Camera-type eye (tissue), 1 donor: ENCODE measurements around the gene CA4. TPM values are rescaled to one million over a fixed set of nuclear protein-coding genes. Genes with fewer than 3 reads are reported as not detected.

ENCODE experiments used
- total RNA-seq: library from RNA; depleted of rRNA; stranded (reverse); fragments of >200 nt; gene quantifications from one replicate; pipeline ENCODE4 v1.2.3, GENCODE V29; 2014

CA4 gene
- 10.4 TPM for total RNA-seq

GRCh38 chr17:60149691-60150582, at the start of gene CA4:
Gene CA4, plus strand, starts transcription at chr17:60149973. Its CDS starts 62 bp downstream, at chr17:60150035.

Other genes starting within 250 kb of the CA4 start
- 28.0 TPM for gene RNFT1, start 185.2 kb upstream of the CA4 start, total RNA-seq
- 44.3 TPM for gene HEATR6, start 71.1 kb upstream of the CA4 start, total RNA-seq
- gene USP32, start 242.2 kb downstream of the CA4 start, total RNA-seq = 89.4 TPM